HG02970 (cell line): Measurements from ENCODE around the gene CAPN8.
A peak's percentile ranks its signal among the peaks of the same experiment; 100 is the strongest.

ENCODE experiments used
- ATAC-seq: cut with Tn5 transposase; IDR thresholded peaks from one replicate; pipeline ENCODE4 v1.9.1; 2021; ENCODE audit warnings: mild to moderate bottlenecking, moderate library complexity, moderate number of reproducible peaks; ENCODE audit not compliant: unreplicated experiment, low FRiP score

Gene CAPN8

GRCh38 chr1:223665592-223666312 is at the start of gene CAPN8:
Gene CAPN8 (minus strand): TSS chr1:223665701. CDS start chr1:223665646, 55 bp downstream.
- ATAC-seq, result no peak

- ATAC-seq, result no peak
These were observed 49.5 kb upstream of the CAPN8 start for GRCh38 chr1:223714849-223715603.

- no peak for ATAC-seq
These were observed 48.9 kb upstream of the CAPN8 start for GRCh38 chr1:223714421-223714724.

DNA sequence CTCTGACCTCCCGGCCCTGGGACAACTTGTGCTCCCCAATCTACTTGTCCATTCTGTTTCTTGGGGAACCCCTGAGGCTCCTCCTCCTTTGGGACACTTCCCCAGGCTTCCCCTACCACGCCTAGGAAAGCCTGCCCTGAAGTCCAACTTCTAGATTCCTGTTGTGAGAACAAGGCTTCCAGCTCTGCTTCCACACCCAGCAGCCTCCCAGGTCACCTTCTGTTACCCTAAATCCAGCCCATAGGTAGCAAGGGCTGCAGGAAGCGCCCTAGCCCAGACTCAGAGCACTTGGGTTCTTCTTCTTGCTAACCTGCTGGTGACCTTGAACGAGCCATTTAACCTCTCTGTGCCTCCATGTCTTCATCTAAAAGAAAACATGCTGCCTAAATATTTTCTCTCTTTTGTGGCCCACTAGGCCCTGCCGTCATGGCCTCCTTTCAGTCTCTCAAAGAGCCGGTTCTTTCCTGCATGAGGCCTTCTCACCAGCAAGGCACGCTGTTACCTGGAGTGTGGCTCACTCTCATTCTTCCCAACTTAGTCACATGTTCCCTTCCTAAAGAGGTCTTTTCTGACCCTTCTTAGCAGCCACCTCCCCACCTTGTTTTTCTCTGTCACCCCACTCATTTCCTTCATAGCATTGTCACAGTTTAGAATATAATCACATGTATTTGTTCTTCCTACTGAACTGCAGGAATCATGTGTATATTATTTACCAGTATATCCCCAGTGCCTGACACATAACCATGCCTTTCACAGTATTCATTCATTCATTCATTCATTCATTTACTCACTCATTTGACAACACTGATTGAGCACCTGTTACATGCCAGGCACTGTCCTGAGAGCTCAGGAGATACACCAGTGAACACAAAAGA is 48.3 kb upstream of the CAPN8 start:
- ATAC-seq, result no peak

- peak; percentile 26 for ATAC-seq
These were observed 47.5 kb upstream of the CAPN8 start for GRCh38 chr1:223712850-223713474.

- peak; percentile 44 for ATAC-seq
These were observed 46.8 kb upstream of the CAPN8 start, which contains the start of gene CAPN2 for GRCh38 chr1:223712194-223712849. Gene CAPN2 (plus strand): TSS chr1:223712539. CDS start chr1:223712641, 102 bp downstream.

- no peak for ATAC-seq
These were observed 46.3 kb upstream of the CAPN8 start for GRCh38 chr1:223711747-223712193.

DNA sequence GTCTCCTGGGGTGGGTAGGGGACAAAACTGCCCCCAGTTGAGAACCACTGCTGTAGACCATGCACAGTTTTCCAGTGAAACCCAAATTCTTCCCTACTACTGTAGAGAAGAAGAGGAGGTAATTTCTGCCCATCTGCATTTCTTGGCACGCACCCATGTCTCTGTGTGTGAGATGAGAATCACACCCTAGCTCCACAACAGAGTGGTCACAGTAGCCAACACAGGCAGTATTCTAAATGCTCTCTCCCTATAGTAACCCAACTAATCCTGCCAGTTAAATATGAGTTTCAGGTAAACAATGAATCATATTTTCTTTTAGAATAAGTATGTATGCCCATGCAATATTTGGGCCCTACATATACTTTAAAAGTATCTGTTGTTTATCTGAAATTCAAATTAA is 45.7 kb upstream of the CAPN8 start:
- ATAC-seq, result no peak

GRCh38 chr1:223710179-223711133 is 45.0 kb upstream of the CAPN8 start:
- ATAC-seq, result no peak

DNA sequence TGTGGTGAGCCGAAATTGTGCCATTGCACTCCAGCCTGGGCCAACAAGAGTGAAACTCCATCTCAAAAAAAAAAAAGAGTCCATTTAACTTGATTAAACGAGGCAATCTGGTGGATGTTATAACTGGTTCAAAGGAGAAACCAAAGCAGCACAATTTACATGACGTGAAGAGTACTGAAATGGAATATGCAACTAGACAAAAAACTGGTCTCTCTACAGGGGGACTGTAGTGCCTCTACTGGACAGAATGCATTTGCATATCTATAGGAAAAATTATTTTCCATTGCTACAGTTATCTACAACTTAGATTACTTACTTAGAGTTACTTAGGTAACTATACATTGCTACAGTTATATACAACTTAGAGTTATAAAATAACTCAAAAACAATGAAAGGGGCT is 44.1 kb upstream of the CAPN8 start:
- ATAC-seq, result no peak

GRCh38 chr1:223708651-223709268 is 43.3 kb upstream of the CAPN8 start:
- no peak for ATAC-seq

DNA sequence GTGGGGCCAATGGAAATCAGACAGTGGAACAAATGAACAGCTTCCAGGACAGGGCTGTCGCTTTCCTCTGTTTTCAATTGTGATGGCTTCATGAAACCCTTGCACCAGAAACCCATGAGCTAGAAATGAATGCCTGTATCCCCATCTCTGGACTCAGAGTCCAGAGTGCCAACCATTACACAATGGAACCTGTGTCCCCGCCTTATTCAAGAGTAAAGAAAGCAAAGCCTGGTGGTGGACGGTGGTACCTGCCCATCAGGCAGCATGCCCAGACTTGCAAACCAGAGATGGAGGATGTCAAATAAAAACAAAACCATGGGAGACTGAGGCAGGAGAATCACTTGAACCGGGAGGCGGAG is 42.5 kb upstream of the CAPN8 start:
- ATAC-seq, result no peak

DNA sequence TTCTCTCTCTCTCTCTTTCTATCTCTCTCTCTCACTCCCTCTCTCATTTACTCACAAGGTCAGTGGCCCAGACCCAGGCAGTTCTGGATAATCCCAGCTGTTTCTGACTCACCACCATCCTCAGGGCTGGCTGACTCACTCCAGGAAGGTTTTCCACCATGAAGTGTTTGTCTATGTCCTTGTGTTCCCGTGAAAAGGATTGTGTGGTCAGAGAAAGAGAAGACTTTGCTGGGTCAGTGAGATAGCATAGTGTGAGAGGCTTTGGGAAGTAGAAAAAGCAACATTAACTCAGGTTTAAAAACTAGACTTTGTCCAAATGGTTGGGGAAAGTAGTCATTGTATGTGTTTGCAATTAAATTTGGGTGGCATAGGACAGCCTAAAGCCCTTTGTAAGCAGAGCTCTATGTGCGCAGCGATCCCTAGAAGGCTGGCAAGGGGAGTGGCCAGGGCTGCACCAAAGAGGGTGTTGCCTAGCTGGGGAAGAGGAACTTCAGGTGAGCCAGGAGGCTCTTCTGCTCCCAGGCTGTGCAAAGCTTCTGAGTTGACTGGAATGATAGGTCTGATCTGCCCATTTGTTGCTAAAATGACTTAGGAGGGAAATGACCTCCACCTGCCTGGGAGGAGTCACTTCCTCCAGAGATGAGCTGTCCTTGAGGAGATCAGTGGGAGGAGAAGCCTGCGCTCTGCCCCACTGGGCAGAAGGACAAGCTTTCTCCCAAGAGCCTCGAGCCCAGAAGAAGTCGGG is 41.9 kb upstream of the CAPN8 start:
- no peak for ATAC-seq

GRCh38 chr1:223706077-223706973 is 40.8 kb upstream of the CAPN8 start:
- no peak for ATAC-seq

GRCh38 chr1:223704921-223705878 is 39.7 kb upstream of the CAPN8 start:
- no peak for ATAC-seq

GRCh38 chr1:223703668-223704013 is 38.1 kb upstream of the CAPN8 start:
- ATAC-seq, result no peak
